Measurements from ENCODE around the gene FAM110A. TPM values are rescaled to one million over a fixed set of nuclear protein-coding genes. Genes with fewer than 3 reads are reported as not detected.

FAM110A gene
- total and polyA plus RNA-seq, 9 of the 15 experiments (the other 6 are each of a cell fraction or from before 2014, with no cell fraction given), result 0.73 to 15.5 (median 3.6) TPM

GRCh38 chr20:833450-834150 lies at the start of gene FAM110A (continued):
- peak in 1 of 2 experiments; percentile 99; a peak in 2 of 4 replicates for TF ChIP-seq FOXK2 (conservative IDR thresholded peaks at IDR 0.05 in 1 of 2, IDR thresholded peaks at IDR 0.05 in 1 of 2; ENCODE audit: low read depth in 2 of 2)
- no peak for TF ChIP-seq KLF6 (CRISPR knock-in tag; IDR thresholded peaks at IDR 0.05; ENCODE audit: borderline replicate concordance)
- TF ChIP-seq ZNF311 (CRISPR knock-in tag; IDR thresholded peaks at IDR 0.05), result no peak
- no peak for TF ChIP-seq ATF1 (CRISPR knock-in tag; IDR thresholded peaks at IDR 0.05)
- peak; percentile 58; the same call in 1 of the 2 replicates for TF ChIP-seq ATF1 (tag; IDR thresholded peaks at IDR 0.05)
- no peak for TF ChIP-seq TAF1 (IDR thresholded peaks at IDR 0.05; ENCODE audit: control insufficient read depth, extremely low read depth, insufficient read depth, low read length, severe bottlenecking)
- TF ChIP-seq L3MBTL2 (IDR thresholded peaks at IDR 0.05), result peak; percentile 75
- TF ChIP-seq FOXJ2 (tag; IDR thresholded peaks at IDR 0.05), result 0 out of 2 replicates have a peak, but pooled peaks have one; percentile 32
- TF ChIP-seq PRDM10 (IDR thresholded peaks at IDR 0.05; ENCODE audit: partially characterized antibody), result peak; percentile 99
- TF ChIP-seq PBX2 (CRISPR knock-in tag; IDR thresholded peaks at IDR 0.05; ENCODE audit: low read depth), result no peak
- TF ChIP-seq PBX2 (tag; conservative IDR thresholded peaks at IDR 0.05; ENCODE audit: low read depth), result no peak
- peak; percentile 87 for TF ChIP-seq TCF7L2 (IDR thresholded peaks at IDR 0.05; ENCODE audit: low read depth, low read length)
- TF ChIP-seq ZFPM2 (CRISPR knock-in tag; IDR thresholded peaks at IDR 0.05), result no peak
- TF ChIP-seq ZNF232 (CRISPR knock-in tag; IDR thresholded peaks at IDR 0.05), result no peak
- TF ChIP-seq ZNF253 (CRISPR knock-in tag; conservative IDR thresholded peaks at IDR 0.05), result no peak
- TF ChIP-seq ZNF146 (CRISPR knock-in tag; IDR thresholded peaks at IDR 0.05; ENCODE audit: unreplicated experiment), result no peak
- peak; percentile 20; the same call in 1 of the 2 replicates for TF ChIP-seq ETV1 (tag; conservative IDR thresholded peaks at IDR 0.05; ENCODE audit: low read depth)
- TF ChIP-seq NKRF (IDR thresholded peaks at IDR 0.05; ENCODE audit: borderline replicate concordance), result 0 out of 2 replicates have a peak, but pooled peaks have one; percentile 21
- TF ChIP-seq ZKSCAN8 (CRISPR knock-in tag; IDR thresholded peaks at IDR 0.05), result no peak
- TF ChIP-seq ARID1B (IDR thresholded peaks at IDR 0.05), result 0 out of 2 replicates have a peak, but pooled peaks have one; percentile 23
